ENCODE results near the gene NUTM2D.
"Not testable (repeated sequence)": the region's sequence is repeated elsewhere in the genome, so short reads cannot be mapped to it uniquely, and the experiment has no call there.

The NUTM2D gene

DNA sequence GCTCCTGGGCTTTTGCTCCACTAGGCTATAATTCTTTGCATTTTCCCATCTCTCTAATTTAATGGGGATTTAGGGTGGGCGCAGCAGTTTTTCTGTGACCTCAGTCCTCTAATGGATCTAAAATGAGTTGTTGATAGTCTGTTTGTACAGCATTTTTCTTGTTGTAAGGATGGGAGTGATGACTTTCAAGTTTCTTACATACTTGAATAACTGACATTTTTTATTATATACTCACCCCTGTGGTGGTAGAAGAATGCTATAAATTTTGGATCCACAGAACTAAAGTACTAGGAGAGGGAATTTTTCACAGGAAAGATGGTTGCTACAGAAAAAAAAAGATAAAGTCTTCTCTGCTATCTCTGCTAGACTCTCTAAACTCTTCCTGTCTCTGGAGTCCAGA is 29.6 kb upstream of the NUTM2D start:
- not testable (repeated sequence) for H3K27ac ChIP-seq (ENCODE audit: low read length); H3K4me1 ChIP-seq (ENCODE audit: insufficient read depth, low read length); H2AFZ ChIP-seq (ENCODE audit: low read depth, low read length); ATAC-seq (ENCODE audit: insufficient read depth, low read depth); DNase-seq; H3K4me2 ChIP-seq (ENCODE audit: insufficient read depth, low read length); H3K9ac ChIP-seq (ENCODE audit: low read depth, low read length); H3K79me2 ChIP-seq (ENCODE audit: insufficient read depth, low read length); H3K9me3 ChIP-seq (ENCODE audit: insufficient read depth, low read length, severe bottlenecking); H4K20me1 ChIP-seq (ENCODE audit: insufficient read depth, low read length); H3K36me3 ChIP-seq (ENCODE audit: insufficient read depth, low read length); H3K4me3 ChIP-seq (ENCODE audit: low read depth in 1 of 2, low read length in 2 of 2); H3K27me3 ChIP-seq (ENCODE audit: insufficient read depth, low read length, poor library complexity)

- H3K4me2 ChIP-seq (ENCODE audit: insufficient read depth, low read length); DNase-seq; H3K27ac ChIP-seq (ENCODE audit: low read length); H3K9me3 ChIP-seq (ENCODE audit: insufficient read depth, low read length, severe bottlenecking); H3K79me2 ChIP-seq (ENCODE audit: insufficient read depth, low read length); H3K9ac ChIP-seq (ENCODE audit: low read depth, low read length); H2AFZ ChIP-seq (ENCODE audit: low read depth, low read length); H3K4me1 ChIP-seq (ENCODE audit: insufficient read depth, low read length); H3K36me3 ChIP-seq (ENCODE audit: insufficient read depth, low read length); H3K4me3 ChIP-seq (ENCODE audit: low read depth in 1 of 2, low read length in 2 of 2); H4K20me1 ChIP-seq (ENCODE audit: insufficient read depth, low read length); H3K27me3 ChIP-seq (ENCODE audit: insufficient read depth, low read length, poor library complexity); ATAC-seq (ENCODE audit: insufficient read depth, low read depth): not testable (repeated sequence)
Observed at GRCh38 chr10:87329131-87329530, 28.4 kb upstream of the NUTM2D start.

DNA sequence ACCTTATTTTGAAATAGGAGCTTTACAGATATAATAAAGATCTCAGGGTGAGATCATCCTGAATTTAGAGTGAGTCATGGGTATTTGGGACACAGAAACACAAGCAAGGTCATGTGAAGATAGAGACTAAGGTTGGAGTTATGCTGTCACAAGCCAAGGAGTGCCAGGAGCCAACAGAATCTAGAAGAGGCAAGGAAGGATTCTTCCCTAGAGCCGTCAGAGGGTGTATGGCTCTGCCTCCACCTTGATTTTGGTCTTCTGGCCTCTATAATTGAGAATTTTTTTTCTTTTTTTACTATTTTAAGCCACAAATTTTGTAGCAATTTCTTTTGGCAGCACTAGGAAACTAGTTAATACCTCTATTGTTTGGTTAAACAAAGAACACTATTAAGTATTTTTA is 24.9 kb upstream of the NUTM2D start:
- H2AFZ ChIP-seq (ENCODE audit: low read depth, low read length); H3K4me3 ChIP-seq (ENCODE audit: low read depth in 1 of 2, low read length in 2 of 2); H3K27ac ChIP-seq (ENCODE audit: low read length); H3K36me3 ChIP-seq (ENCODE audit: insufficient read depth, low read length); ATAC-seq (ENCODE audit: insufficient read depth, low read depth); H4K20me1 ChIP-seq (ENCODE audit: insufficient read depth, low read length); H3K9me3 ChIP-seq (ENCODE audit: insufficient read depth, low read length, severe bottlenecking); DNase-seq; H3K4me2 ChIP-seq (ENCODE audit: insufficient read depth, low read length); H3K79me2 ChIP-seq (ENCODE audit: insufficient read depth, low read length); H3K9ac ChIP-seq (ENCODE audit: low read depth, low read length); H3K27me3 ChIP-seq (ENCODE audit: insufficient read depth, low read length, poor library complexity); H3K4me1 ChIP-seq (ENCODE audit: insufficient read depth, low read length): not testable (repeated sequence)

- H4K20me1 ChIP-seq (ENCODE audit: insufficient read depth, low read length); DNase-seq; H3K36me3 ChIP-seq (ENCODE audit: insufficient read depth, low read length); H2AFZ ChIP-seq (ENCODE audit: low read depth, low read length); H3K9ac ChIP-seq (ENCODE audit: low read depth, low read length); H3K27me3 ChIP-seq (ENCODE audit: insufficient read depth, low read length, poor library complexity); ATAC-seq (ENCODE audit: insufficient read depth, low read depth); H3K9me3 ChIP-seq (ENCODE audit: insufficient read depth, low read length, severe bottlenecking); H3K27ac ChIP-seq (ENCODE audit: low read length); H3K4me3 ChIP-seq (ENCODE audit: low read depth in 1 of 2, low read length in 2 of 2): not testable (repeated sequence)
- H3K4me2 ChIP-seq (ENCODE audit: insufficient read depth, low read length), result peak overlapping the region; percentile 41; the same call in 1 of the 2 replicates
- peaks cover 10% of the 10 kb centered on the region; the same call in 1 of the 2 replicates for H3K4me1 ChIP-seq (ENCODE audit: insufficient read depth, low read length)
- peaks cover 14% of the 10 kb centered on the region; the same call in 1 of the 2 replicates for H3K79me2 ChIP-seq (ENCODE audit: insufficient read depth, low read length)
Observed at GRCh38 chr10:87340411-87340810, 17.1 kb upstream of the NUTM2D start.

DNA sequence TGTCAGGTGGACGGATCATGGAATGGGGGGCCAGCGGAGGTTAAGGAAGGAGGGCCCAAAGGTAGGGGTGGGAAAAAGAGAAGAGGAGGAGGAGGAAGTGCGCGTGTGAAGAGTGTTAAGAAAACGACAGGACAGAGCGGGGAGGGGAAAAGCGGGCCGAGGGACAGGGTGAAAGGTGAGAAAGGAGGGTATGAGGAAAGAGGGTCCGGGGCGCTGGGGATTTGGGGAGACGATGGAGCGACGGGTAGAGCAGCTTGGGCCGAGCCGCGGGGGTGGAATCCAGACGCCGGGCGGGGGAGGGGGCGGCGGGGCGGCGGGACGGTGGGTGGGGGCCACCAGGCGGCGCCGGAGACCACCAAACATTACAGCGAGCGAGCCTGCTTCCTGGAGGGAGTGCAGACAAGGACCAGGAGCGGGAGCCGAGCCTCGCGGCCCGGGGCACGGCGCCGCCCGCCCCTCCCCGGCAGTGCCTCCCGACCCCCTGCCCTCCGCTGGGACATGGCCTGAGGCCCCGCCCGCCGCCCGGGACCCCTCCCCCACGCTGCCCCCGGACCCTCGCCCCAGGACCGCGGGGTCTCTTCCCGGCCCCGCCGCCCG is 15.9 kb upstream of the NUTM2D start:
- H4K20me1 ChIP-seq (ENCODE audit: insufficient read depth, low read length); H3K4me2 ChIP-seq (ENCODE audit: insufficient read depth, low read length); H3K9me3 ChIP-seq (ENCODE audit: insufficient read depth, low read length, severe bottlenecking); H3K36me3 ChIP-seq (ENCODE audit: insufficient read depth, low read length); H3K27me3 ChIP-seq (ENCODE audit: insufficient read depth, low read length, poor library complexity); H2AFZ ChIP-seq (ENCODE audit: low read depth, low read length); DNase-seq; H3K27ac ChIP-seq (ENCODE audit: low read length): not testable (repeated sequence)
- ATAC-seq (ENCODE audit: insufficient read depth, low read depth), result peak; percentile 33
- peaks cover 14% of the 10 kb centered on the region; the same call in 1 of the 2 replicates for H3K79me2 ChIP-seq (ENCODE audit: insufficient read depth, low read length)
- H3K4me3 ChIP-seq (ENCODE audit: low read depth in 1 of 2, low read length in 2 of 2), result peak overlapping the region in 1 of 2 experiments; percentile 56; a peak in 1 of 4 replicates
- H3K9ac ChIP-seq (ENCODE audit: low read depth, low read length), result peak overlapping the region; percentile 60
- peaks cover 10% of the 10 kb centered on the region; the same call in 1 of the 2 replicates for H3K4me1 ChIP-seq (ENCODE audit: insufficient read depth, low read length)

DNA sequence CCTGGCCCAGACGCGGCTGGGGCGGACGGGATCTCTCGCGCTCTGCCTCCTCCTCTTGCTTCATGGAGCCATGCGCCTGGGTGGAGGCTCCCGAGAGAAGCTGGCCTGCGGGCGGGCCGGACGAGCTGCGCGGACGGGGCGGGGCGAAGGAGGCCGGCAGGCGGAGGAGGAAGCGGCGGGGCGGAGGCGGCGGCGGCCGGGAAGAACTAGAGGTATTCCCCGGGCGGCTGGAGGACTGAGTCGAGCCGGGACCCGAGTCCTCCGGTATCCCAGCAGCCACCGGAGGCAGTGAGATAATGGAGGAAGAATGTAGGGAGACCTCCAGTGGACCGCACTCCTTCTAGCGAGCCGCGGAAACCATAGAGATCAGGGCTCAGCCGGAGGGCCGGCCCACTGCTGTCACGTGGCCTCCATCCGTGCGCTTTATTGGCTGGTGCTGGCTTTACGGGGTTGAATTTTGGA is 15.3 kb upstream of the NUTM2D start:
- ATAC-seq (ENCODE audit: insufficient read depth, low read depth) (peak; percentile 87), DNase-seq (peak; percentile 82)
- H2AFZ ChIP-seq (ENCODE audit: low read depth, low read length), result peak overlapping the region; percentile 49; the same call in 1 of the 2 replicates
- peak overlapping the region; percentile 40; the same call in 1 of the 2 replicates for H3K27ac ChIP-seq (ENCODE audit: low read length)
- H3K9ac ChIP-seq (ENCODE audit: low read depth, low read length), result peak overlapping the region; percentile 60
- peak overlapping the region; percentile 30 to 56; a peak in 3 of 4 replicates for H3K4me3 ChIP-seq (ENCODE audit: low read depth in 1 of 2, low read length in 2 of 2)
- not testable (repeated sequence) for H3K36me3 ChIP-seq (ENCODE audit: insufficient read depth, low read length); H3K4me2 ChIP-seq (ENCODE audit: insufficient read depth, low read length); H4K20me1 ChIP-seq (ENCODE audit: insufficient read depth, low read length); H3K27me3 ChIP-seq (ENCODE audit: insufficient read depth, low read length, poor library complexity); H3K9me3 ChIP-seq (ENCODE audit: insufficient read depth, low read length, severe bottlenecking)
- H3K79me2 ChIP-seq (ENCODE audit: insufficient read depth, low read length), result peaks cover 14% of the 10 kb centered on the region; the same call in 1 of the 2 replicates
- peaks cover 10% of the 10 kb centered on the region; the same call in 1 of the 2 replicates for H3K4me1 ChIP-seq (ENCODE audit: insufficient read depth, low read length)
